Stimulated activated CD8-positive, alpha-beta memory T cell treated with anti-CD3 and anti-CD28 coated beads, Interleukin-2, amount 100 ng/mL, for 48 hours (primary cell): Measurements from ENCODE around the gene TSPY4.
"Not testable (repeated sequence)": the region's sequence is repeated elsewhere in the genome, so short reads cannot be mapped to it uniquely, and the experiment has no call there.

Source experiments
- DNase-seq, 2 donors: peaks; one replicate each; pipeline ENCODE4 v3.0.0-alpha.2; 2020; ENCODE audit warnings: low read depth in 2 of 2

Gene TSPY4, protein sequence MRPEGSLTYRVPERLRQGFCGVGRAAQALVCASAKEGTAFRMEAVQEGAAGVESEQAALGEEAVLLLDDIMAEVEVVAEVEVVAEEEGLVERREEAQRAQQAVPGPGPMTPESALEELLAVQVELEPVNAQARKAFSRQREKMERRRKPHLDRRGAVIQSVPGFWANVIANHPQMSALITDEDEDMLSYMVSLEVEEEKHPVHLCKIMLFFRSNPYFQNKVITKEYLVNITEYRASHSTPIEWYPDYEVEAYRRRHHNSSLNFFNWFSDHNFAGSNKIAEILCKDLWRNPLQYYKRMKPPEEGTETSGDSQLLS

DNA sequence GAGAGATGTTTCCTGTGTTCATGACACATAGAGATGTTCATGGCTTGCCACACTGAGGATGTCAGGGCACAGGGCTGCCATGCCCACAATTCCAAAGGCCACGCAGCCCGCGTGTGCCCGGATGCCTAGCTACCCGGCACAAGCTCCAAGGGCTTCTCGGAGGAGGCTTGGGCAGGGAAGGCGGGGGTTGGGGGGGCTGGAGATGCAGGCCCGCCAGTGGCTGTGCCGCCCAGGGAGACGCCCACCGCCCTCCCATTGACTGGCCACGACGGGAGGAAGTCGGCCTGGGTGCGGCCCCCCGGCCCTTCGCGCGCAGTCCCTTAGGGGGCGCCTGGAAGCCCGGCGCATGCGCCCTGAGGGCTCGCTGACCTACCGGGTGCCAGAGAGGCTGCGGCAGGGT is at the start of gene TSPY4:
TSPY4 (plus strand) TSS at position 301 of the 400 bp plus-strand sequence; CDS start at position 347, 46 bp downstream.
- DNase-seq, result not testable (repeated sequence)

DNA sequence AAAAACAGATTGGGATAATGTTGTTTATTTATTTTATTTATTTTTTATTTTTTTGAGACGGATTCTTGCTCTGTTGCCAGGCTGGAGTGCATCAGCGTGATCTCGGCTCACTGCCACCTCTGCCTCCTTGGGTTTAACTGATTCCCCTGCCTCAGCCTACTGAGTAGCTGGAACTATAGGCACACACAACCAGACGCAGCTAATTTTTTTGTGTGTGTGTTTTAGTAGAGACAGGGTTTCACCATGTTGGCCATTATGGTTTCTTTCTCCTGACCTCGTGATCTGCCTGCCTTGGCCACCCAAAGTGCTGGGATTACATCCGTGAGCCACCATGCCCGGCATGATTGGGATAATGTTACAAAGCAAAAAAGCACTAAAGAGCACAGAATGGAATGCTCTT is 16.3 kb upstream of the TSPY4 start:
- DNase-seq, result no peak

DNA sequence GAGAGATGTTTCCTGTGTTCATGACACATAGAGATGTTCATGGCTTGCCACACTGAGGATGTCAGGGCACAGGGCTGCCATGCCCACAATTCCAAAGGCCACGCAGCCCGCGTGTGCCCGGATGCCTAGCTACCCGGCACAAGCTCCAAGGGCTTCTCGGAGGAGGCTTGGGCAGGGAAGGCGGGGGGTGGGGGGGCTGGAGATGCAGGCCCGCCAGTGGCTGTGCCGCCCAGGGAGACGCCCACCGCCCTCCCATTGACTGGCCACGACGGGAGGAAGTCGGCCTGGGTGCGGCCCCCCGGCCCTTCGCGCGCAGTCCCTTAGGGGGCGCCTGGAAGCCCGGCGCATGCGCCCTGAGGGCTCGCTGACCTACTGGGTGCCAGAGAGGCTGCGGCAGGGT is 20.2 kb downstream of the TSPY4 start, which contains the start of gene TSPY8:
TSPY8 (plus strand) TSS at position 301 of the 400 bp plus-strand sequence; CDS start at position 347, 46 bp downstream.
- not testable (repeated sequence) for DNase-seq
